H4 (cell line): Measurements from ENCODE around the gene CYTH4. TPM values are rescaled to one million over a fixed set of nuclear protein-coding genes. Genes with fewer than 3 reads are reported as not detected.

Experiments
- DNase-seq: peaks from one replicate; pipeline ENCODE4 v3.0.0-alpha.2; 2015; ENCODE audit warnings: low spot score
- total RNA-seq: library from RNA; depleted of rRNA; stranded (reverse); fragments of >200 nt; shearing (Covaris generic); gene quantifications from 2 replicates; pipeline ENCODE4 v1.2.3, GENCODE V29; 2014

The CYTH4 gene
- total RNA-seq, 1 experiment from 2014 or later, result 0.08 TPM

- no peak for DNase-seq
Observed at GRCh38 chr22:37290737-37291136, 8.4 kb downstream of the CYTH4 start.

DNA sequence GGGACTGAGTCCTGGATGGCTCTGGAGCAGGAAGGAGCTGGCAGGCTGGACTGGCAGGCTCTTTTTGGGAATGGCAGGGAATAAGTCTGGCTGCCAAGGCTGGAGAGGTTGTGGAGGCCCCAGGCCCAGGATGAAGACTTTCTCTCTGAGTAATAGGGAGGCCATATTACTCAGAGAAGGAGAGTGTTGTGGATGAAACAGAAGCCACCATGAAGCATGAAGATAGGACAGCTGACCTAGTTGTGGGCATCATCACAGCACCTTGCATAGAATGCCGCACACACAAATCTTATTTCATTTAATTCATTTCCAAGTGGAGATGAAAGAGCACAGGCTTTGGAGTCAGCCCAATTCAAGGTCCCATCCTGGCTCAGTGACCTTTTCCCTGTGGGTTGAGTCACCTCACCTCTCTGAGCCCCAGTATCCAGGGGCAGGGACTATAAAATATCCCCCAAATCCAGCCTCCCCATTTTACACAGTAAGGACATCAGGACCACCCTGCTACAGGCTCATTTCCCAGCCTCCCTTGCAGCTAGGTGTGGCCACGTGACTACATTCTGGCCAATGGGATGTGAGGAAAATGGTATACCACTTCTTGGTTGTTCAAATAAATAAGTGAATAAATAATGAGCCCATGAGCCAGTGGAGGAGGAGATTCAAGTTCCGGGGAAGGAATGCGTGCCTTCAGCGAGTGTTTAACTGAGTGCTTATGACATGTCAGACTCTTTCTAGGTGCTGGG lies 9.4 kb downstream of the CYTH4 start:
- no peak for DNase-seq

- DNase-seq, result no peak
Observed at GRCh38 chr22:37292641-37293040, 10.3 kb downstream of the CYTH4 start.

GRCh38 chr22:37293172-37293571 lies 10.9 kb downstream of the CYTH4 start:
- no peak for DNase-seq

GRCh38 chr22:37294747-37295146 lies 12.4 kb downstream of the CYTH4 start:
- DNase-seq, result no peak

- no peak for DNase-seq
Observed at GRCh38 chr22:37295213-37295886, 13.0 kb downstream of the CYTH4 start.

- no peak for DNase-seq
Observed at GRCh38 chr22:37295946-37296345, 13.6 kb downstream of the CYTH4 start.

GRCh38 chr22:37298748-37299495 lies 16.6 kb downstream of the CYTH4 start:
- no peak for DNase-seq

DNA sequence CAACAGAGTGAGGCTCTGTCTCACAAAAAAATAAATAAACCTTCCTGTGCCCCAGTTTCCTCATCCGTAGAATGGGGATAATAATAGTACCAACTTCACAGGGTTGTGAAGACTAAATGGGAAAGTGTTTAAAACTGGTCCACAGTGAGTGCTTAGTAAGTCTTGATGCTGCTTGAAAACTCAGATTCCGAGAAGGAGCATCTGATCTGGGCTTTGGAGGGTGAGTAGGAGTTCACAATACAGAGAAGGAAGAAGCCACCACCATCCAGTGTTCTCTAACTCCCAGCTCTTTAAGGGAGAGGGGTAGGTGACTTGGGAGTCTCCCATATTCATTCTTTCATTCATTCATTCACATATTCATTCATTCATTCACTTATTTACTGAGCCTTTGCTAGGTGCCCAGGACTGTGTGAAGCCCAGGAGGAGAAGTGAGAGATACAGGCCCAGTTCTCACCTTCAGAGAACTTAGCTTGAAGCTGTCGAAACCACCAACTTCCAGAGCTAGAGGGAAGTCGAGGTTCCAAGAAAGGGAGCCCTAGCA lies 17.7 kb downstream of the CYTH4 start:
- DNase-seq, result no peak

GRCh38 chr22:37300551-37301017 lies 18.3 kb downstream of the CYTH4 start:
- no peak for DNase-seq

GRCh38 chr22:37301144-37301830 lies 19.0 kb downstream of the CYTH4 start:
- DNase-seq, result no peak

- DNase-seq, result no peak
Observed at GRCh38 chr22:37302674-37303555, 20.6 kb downstream of the CYTH4 start.

GRCh38 chr22:37303821-37304274 lies 21.5 kb downstream of the CYTH4 start:
- DNase-seq, result peak; percentile 73

GRCh38 chr22:37304595-37305343 lies 22.5 kb downstream of the CYTH4 start:
- no peak for DNase-seq

DNA sequence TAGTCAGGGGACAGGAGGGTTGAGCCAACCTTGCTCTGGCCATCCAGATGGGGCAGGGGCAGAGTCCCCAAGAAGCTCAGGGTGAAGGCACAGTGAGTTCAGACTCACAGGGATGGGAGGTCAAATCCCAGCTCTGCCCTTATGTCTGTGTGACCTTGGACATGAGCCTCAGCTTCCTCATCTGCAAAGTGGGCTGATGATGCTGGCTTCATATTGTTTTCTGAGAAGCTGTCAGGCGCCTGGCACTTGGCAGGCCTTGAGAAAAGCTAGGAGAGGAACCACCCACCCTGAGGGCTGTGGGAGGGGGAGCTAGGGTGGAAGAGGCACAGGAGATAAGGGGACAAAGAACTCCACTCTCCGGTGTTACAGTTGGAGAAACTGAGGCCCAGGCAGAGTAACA lies 23.6 kb downstream of the CYTH4 start:
- no peak for DNase-seq

GRCh38 chr22:37306494-37306829 lies 24.2 kb downstream of the CYTH4 start:
- DNase-seq, result no peak

DNA sequence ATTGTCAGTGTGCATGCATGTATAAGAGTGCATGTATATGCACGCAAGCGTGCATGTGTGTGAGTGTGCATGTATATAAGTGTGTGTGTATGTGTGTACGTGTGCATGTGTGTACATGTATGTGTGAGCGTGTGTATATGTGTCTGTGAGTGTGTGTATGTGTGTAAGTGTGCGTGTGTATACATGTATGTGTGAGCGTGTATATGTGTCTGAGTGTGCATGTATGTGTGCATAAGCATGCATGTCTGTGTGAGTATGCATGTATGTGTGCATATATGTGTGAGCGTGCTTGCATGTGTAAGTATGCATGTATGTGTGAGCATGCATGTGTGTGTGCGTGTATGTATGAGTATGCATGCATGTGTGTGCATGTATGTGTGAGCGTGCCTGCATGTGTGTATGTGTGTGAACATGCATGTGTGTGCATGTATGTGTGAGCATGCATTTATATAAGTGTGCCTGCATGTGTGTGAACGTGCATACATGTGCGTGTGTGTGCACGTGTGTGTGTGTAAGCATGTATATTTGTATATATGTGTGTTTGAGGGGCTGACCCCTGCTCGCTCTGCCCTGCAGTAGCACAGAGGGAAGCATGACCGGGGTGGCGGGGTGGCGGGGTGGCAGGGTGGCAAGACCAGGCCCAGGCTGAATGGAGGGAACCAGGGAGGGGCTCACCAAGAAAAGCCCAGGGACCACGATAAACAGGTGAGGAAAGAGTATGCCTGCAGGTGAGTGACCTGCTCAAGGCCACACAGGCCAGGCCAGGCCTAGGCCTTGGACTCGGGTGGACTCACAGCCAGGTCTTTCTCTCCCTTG lies 26.3 kb downstream of the CYTH4 start:
- no peak for DNase-seq

- DNase-seq, result no peak
Observed at GRCh38 chr22:37309211-37310074, 27.1 kb downstream of the CYTH4 start.
